ENCODE measurements around the gene NFKBIE.

DNA sequence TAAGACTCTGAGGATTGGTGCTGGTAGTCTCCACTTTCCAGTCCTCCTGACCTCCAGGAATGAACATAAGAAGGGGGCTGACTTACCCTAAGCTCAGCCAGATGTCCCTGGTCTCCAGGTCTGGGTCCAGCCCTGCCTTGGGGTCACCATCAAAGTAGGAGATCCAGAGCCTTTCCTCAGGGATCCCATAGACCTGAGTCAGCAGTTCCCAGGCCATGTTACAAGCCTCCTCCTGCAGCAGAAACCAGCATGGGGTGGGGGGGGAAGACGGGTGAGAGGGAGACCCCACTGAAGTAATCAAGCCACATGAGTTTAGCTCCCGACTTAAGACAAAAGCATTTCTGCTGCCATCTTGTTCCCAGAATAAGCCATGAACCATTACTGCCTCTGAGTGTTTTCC, 46.0 kb upstream of the NFKBIE start:
- no peak for TF ChIP-seq TCF7L2 (IDR thresholded peaks at IDR 0.05; ENCODE audit: low read depth, low read length)
- TF ChIP-seq, protein P1, sequence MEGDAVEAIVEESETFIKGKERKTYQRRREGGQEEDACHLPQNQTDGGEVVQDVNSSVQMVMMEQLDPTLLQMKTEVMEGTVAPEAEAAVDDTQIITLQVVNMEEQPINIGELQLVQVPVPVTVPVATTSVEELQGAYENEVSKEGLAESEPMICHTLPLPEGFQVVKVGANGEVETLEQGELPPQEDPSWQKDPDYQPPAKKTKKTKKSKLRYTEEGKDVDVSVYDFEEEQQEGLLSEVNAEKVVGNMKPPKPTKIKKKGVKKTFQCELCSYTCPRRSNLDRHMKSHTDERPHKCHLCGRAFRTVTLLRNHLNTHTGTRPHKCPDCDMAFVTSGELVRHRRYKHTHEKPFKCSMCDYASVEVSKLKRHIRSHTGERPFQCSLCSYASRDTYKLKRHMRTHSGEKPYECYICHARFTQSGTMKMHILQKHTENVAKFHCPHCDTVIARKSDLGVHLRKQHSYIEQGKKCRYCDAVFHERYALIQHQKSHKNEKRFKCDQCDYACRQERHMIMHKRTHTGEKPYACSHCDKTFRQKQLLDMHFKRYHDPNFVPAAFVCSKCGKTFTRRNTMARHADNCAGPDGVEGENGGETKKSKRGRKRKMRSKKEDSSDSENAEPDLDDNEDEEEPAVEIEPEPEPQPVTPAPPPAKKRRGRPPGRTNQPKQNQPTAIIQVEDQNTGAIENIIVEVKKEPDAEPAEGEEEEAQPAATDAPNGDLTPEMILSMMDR (IDR thresholded peaks at IDR 0.05): no peak
- TF ChIP-seq, protein P2, sequence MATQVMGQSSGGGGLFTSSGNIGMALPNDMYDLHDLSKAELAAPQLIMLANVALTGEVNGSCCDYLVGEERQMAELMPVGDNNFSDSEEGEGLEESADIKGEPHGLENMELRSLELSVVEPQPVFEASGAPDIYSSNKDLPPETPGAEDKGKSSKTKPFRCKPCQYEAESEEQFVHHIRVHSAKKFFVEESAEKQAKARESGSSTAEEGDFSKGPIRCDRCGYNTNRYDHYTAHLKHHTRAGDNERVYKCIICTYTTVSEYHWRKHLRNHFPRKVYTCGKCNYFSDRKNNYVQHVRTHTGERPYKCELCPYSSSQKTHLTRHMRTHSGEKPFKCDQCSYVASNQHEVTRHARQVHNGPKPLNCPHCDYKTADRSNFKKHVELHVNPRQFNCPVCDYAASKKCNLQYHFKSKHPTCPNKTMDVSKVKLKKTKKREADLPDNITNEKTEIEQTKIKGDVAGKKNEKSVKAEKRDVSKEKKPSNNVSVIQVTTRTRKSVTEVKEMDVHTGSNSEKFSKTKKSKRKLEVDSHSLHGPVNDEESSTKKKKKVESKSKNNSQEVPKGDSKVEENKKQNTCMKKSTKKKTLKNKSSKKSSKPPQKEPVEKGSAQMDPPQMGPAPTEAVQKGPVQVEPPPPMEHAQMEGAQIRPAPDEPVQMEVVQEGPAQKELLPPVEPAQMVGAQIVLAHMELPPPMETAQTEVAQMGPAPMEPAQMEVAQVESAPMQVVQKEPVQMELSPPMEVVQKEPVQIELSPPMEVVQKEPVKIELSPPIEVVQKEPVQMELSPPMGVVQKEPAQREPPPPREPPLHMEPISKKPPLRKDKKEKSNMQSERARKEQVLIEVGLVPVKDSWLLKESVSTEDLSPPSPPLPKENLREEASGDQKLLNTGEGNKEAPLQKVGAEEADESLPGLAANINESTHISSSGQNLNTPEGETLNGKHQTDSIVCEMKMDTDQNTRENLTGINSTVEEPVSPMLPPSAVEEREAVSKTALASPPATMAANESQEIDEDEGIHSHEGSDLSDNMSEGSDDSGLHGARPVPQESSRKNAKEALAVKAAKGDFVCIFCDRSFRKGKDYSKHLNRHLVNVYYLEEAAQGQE (IDR thresholded peaks at IDR 0.05; ENCODE audit: insufficient read depth in 1 of 2, low read depth in 2 of 2, low read length in 1 of 2): no peak
- no peak for TF ChIP-seq SIN3A (IDR thresholded peaks at IDR 0.05; ENCODE audit: borderline replicate concordance, insufficient read depth, low read depth, low read length)

Measured in Panc1 (cell line).